Lung microvascular endothelial cell (primary cell): ENCODE results near the gene C12orf75. TPM values are rescaled to one million over a fixed set of nuclear protein-coding genes. Genes with fewer than 3 reads are reported as not detected.
"Not testable (repeated sequence)": the region's sequence is repeated elsewhere in the genome, so short reads cannot be mapped to it uniquely, and the experiment has no call there.

Experiments
- DNase-seq, 2 donors: peaks; one replicate each; pipeline versions ENCODE4 v3.0.0 to v3.0.0-alpha.2; 2010; ENCODE audit warnings: low read depth in 2 of 2
- total RNA-seq: library from RNA; depleted of rRNA; stranded (reverse); fragments of >200 nt; gene quantifications from 2 replicates; pipeline ENCODE4 v1.2.1, GENCODE V29; 2014

Gene C12orf75
- total RNA-seq, 1 donor from 2014 or later, result 5.8 TPM

DNA sequence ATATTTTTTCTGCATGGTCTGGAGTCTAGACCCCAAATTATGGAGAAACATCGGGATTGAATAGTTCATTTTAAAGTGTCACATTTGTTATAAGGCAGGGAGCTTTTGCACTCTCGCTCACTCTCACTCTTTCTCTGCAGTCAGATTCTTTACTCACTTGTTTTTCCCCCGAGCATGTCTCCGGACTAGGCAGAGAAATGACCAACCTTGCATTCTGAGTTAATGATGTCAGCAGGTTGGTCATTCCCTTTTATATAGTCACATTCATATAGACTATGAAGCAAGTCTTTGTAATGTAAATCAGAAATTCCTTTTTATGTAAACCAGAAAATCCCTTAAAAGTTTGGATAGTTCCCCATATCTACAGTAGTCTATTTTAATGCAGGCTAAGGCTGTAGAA is 4.1 kb downstream of the C12orf75 start:
- DNase-seq, result no peak

DNA sequence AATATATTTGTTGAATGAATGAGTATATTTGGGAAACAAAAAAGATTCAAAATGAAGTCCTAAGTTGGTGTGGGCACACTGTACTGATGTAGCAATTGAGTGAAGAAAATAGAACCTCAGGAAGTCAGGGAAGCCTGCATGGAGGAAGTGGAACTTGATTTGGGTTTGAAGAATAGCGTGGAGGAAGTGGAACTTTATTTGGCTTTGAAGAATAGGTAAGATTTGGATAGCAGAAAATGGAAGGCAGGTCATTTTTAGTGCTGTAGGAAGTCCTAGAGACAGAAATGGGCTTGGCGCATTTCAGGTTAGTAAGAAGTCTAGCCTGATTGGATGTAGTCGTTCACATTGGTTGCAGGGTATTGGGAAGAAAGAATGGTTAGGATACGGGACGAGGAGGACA is 5.4 kb downstream of the C12orf75 start:
- no peak for DNase-seq

DNA sequence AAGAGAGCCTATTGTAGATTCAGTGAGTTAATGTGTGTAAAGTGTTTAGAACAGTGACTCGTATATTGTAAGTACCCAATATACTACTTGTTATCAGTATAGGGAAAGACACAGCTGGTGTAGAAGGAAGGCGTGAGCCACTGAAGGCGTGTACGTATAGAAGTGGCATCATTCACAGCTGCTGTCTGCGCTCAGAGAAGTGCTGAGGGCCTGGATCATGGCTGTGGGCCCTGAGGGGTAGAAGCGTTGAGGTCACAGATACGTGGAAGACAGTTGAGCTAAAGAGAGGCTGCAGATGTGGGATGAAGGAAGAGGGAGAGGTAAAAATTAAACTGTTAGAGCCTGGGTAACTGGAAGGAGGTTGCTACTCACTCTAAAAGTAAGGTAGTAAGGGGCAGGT is 5.9 kb downstream of the C12orf75 start:
- DNase-seq, result no peak

GRCh38 chr12:105337391-105337790 is 6.9 kb downstream of the C12orf75 start:
- no peak for DNase-seq

DNA sequence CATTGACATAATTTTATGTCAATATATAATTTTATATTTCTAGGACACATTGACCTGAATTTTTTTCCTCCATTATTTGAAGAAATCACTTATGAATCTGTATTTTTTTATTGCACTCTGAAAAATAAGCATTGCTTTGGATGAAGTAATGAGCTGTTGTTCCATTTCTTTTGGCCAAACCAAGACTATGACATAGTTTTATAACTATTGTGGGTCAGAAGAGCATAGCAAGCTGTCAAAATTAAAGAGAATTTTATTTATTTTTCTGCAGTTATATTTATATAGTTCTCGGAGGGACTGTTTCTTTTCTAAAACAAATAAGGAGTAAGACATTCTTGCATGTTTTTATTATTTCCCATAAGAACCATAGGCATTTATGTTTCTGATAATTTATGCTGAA is 8.5 kb downstream of the C12orf75 start:
- DNase-seq, result no peak

DNA sequence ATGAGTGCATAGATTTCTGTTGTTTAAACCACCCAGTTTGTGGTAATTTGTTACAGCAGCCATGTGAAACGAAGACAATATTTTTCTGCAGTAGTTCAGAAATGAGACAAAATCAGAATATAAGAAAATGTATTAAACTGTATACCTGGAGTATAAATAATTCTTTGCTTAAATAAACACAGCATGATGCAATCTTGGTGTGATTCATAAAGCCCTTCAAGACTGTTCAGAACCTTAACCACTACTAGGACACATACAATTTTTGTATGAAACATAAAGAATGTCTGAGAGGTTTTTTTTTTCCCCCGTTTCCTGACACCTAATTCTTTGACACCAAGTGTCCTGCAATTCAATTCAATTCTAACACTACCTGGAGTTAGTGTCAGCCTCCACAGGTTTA is 10.5 kb downstream of the C12orf75 start:
- DNase-seq, result no peak

DNA sequence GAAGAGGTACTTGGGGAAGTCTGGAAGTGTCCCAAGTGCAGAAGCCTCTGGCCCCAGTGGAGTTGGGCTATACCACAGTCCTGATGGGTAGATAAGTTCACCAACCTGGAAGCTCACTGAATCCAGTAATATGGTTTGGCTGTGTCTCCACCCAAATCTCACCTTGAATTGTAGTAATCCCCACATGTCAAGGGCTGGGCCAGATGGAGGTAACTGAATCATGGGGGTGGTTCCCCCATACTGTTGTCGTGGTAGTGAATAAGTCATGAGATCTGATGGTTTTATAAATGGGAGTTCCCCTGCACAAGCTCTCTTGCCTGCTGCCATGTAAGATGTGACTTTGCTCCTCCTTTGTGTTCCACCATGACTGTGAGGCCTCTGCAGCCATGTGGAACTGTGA is 11.1 kb downstream of the C12orf75 start:
- not testable (repeated sequence) for DNase-seq

GRCh38 chr12:105342464-105342863 is 12.0 kb downstream of the C12orf75 start:
- no peak for DNase-seq

DNA sequence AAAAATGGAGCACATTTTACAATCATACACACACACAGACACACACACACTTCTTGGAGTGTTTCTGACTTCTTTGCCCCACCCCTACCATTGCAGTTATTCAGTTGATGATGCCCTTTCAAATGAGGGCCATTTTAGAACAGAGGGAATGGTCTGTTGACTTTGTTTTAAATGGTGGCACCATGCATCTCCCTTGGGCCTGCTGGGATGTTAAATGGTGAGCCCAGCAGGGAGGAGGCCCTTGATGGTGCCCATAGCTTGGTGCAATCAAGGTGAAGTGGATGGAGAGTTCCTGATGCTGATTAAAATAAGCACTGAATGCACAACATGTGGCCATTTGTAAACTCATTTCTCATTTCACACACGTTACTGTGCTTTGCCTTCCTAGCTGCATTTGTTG is 13.3 kb downstream of the C12orf75 start:
- DNase-seq, result no peak

- no peak for DNase-seq
These were observed 17.0 kb downstream of the C12orf75 start for GRCh38 chr12:105347499-105347898.

DNA sequence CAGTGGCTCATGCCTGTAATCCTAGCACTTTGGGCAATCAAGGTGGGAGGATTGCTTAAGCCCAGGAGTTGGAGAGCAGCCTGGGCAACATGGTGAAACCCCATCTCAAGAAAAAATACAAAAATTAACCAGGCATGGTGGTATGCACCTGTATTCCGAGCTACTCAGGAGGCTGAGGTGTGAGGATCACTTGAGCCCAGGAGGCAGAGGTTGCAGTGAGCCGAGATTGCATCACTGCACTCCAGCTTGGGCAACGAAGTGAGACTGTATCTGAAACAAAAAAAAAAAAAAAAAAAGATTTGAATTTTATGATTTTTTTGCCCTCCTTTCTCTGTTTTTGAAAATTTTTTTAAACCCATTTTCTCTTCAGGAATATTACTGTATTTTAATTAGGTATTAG is 17.7 kb downstream of the C12orf75 start:
- no peak for DNase-seq

- DNase-seq, result peak in 1 of 2 donors; percentile 44
These were observed 18.1 kb downstream of the C12orf75 start for GRCh38 chr12:105348561-105348960.

GRCh38 chr12:105349138-105349537 is 18.6 kb downstream of the C12orf75 start:
- no peak for DNase-seq

DNA sequence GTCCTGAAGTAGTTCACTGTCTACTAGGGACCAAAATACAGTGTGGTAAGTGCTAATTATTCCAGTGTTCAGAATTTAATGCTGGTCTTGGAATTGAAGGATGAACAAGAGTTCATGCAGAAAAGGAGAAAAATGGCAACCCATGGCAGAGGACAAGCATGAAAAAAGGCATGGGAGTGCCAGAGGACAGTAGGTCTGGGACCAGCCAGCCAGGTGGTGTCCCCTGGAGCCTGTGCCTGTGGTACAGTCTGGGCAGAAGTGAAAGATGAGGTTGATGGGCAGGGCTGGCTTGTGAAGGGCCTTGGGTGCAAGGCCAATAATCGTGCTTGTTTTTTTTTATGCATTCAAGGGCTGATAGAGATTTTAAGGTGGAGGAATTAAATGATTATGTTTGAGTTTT is 21.0 kb downstream of the C12orf75 start:
- DNase-seq, result no peak

GRCh38 chr12:105352052-105352451 is 21.6 kb downstream of the C12orf75 start:
- DNase-seq, result no peak

DNA sequence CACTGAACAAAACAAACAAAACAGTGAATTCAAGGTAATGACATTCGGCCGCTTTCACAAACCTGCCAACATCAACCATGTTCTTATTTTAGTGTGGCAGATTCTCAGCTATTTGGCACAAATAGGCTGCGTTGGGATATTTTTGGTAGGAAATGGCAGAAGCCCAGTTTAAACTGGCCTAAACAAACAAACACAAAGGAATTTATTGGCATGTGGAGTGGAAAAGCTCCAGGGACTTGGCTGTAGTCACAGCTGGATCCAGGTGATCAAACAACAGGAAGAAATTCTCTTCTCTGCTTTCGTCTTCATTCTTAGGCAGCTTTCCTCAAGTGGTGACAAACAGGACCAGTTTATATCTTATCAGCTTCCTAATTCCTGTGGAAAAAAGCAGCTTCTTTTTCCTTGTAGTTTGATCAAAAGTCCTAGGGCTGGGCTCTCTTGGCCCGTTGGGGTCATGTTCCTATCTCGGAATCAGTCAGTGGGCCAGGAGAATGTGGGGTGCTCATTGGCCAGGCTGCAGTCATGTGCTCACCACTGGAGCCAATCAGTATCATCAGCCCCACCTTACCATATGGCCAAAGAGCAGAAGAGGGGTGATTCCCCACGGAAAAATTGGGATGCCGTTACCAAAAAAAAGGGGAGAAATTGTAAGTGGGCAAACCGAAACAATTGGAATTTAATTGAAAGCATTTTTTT is 22.6 kb downstream of the C12orf75 start:
- DNase-seq, result peak in 1 of 2 donors; percentile 96

DNA sequence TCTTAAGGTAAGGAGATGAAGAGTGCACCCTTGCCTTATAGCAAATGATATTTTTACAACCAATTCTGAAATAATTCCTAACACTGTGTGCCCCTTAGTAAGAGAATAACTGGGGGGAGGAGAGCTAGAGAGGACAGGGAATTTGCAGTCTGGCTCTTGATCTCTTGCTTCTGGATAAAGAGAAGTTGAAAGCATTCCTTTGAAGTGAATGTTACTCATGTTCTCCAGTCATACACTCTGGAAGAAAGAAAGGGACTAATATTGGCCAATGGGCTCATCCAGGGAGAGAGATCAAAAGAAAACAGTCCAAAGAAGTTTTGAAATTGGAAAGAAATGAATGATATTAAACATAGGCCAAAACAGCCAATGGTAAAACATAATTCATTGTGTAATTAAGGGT is 25.3 kb downstream of the C12orf75 start:
- DNase-seq, result no peak

DNA sequence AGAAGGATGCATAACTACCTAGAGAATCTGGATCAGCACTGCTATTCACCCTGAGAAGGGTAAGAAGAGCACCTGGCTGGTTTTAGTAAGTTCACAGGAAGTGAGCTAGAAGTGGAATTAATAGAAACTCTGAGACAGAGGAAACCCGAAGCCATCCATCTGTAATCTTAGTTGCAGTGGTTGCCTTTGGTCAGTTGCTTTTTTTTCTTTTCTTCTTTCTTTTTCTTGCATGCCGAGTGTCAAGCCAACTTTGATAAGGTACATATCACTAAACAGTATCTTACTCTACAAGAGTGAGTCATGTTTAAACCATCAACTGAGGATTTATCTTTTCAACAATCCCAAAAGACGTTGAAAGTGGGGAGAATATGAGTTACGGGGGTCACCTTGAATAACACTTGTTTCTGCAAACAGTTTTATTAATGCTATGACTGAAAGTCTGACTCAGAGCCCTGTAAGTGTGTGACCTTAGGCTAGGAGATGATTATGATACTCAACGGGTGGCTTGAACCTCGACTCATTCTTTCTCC is 26.7 kb downstream of the C12orf75 start:
- no peak for DNase-seq

- DNase-seq, result no peak
These were observed 28.3 kb downstream of the C12orf75 start for GRCh38 chr12:105358789-105359188.

- DNase-seq, result no peak
These were observed 29.4 kb downstream of the C12orf75 start for GRCh38 chr12:105359856-105360255.

DNA sequence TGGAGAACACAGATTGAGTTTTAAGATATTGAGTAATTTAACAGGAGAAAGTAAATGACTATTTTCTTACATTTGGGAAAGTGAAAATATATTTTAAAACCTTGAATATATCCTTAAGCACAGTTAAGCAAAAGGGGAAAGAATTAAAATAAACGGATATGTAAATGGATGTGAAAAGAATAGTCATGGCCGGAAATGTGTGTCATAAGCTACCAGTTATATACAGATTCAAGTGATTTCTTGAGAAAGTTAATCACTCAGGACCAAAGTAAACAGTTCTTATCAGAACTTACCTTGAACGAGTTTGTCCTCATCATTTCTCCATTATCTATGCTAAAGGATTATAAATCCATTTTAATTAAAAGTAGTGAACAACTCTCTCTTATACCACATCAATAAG is 33.4 kb downstream of the C12orf75 start:
- peak in 1 of 2 donors; percentile 56 for DNase-seq

GRCh38 chr12:105365231-105365630 is 34.7 kb downstream of the C12orf75 start:
- peak in 1 of 2 donors; percentile 9 for DNase-seq

DNA sequence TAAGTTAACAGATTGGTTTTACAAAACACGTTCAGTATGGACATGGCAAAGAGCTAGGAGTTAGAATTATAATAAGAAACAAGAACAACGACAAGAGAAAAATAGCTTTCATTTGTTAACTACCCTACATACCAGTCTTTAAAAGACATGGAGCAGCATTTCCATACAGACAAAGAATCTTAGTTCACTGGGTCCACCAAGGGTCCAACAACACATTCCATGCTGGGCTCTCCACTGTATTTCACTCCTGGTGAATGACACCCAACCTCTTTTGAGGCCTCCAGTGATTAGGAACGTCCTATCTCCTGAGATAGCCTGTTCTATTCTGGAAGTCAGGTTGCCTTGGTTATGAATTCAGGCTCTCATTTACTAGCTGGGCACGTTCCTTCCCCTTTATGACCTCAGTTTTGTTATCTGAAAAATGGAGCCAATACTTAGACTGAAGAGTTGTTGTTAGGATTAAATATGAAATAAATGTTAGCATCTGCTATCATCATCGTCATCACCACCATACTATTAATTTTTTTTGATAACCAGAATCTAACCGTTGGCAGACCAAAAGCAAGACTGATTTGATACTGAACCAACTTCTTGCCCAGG is 37.7 kb downstream of the C12orf75 start:
- no peak for DNase-seq
